C1 segment of cervical spinal cord (tissue), 14 donors: ENCODE data around the gene LCN9.
"Not testable (repeated sequence)": the region's sequence is repeated elsewhere in the genome, so short reads cannot be mapped to it uniquely, and the experiment has no call there.

ENCODE experiments used
- DNase-seq, 14 donors: peaks; one replicate each; lab custom pipeline; 2025; lab: John Stamatoyannopoulos, UW

LCN9 gene

GRCh38 chr9:135671591-135672041, 8.5 kb downstream of the LCN9 start:
- DNase-seq = no peak

- not testable (repeated sequence) for DNase-seq
Measured at GRCh38 chr9:135672786-135673185, 9.7 kb downstream of the LCN9 start.

- DNase-seq = no peak
Measured at GRCh38 chr9:135673941-135674340, 10.8 kb downstream of the LCN9 start.

DNA sequence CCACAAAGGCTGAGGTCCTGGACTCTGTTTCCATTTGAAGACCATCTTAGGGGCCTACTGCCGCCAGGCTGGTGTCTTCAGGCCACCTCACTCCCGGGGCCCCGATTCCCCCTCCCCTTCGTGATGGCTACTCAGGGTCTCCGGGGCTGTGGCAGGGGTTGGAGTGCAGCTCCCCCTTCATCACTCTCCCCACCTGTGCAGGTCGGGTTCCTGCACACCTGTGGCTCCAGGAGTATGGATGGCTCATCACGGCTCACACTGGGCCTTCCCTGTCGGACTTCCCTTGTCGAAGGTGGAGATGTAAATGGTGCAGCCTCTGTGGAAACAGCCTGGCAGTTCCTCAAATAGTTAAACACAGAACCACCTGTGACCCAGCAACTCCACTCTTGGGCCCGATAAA, 11.9 kb downstream of the LCN9 start:
- DNase-seq = no peak

- no peak for DNase-seq
Measured at GRCh38 chr9:135676891-135677290, 13.8 kb downstream of the LCN9 start.

GRCh38 chr9:135677641-135678168, 14.6 kb downstream of the LCN9 start:
- DNase-seq = no peak

DNA sequence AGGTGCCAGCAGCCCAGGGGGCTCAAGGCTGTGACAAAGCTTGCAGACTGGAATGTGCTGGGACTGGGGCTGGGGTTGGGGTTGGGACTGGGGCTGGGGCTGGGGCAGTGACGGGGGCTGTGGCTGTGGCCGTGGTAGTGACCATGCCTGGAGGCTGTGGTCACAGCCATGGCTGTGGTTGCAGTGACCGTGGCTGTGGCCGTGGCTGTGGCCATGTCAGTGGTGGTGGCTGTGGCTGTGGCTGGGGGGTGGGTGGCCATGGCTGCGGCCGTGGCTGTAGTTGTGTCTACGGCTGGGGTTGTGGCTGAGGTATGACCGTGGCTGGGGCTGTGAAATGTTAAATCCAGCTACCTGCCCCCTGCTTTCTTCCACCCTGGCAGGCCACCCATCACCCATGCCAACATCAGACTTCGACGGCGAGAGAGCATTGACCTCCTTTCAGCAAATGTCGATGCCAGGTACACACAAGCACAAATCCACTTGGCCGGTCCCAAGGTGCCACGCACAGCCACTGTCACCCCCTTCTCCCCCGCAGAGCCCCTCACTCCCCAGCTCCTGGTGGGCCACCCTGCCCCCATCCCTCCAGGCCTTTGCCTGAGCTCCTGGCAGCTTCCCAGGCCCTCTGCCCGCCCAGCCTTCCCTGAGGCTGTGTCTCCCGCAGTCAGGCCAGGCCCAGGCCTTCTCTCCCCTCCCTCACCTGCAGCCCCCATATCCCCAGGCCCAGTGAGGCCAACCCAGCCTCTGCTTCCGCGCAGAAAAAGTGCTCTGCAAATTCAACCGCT, 15.3 kb downstream of the LCN9 start:
- DNase-seq = no peak

DNA sequence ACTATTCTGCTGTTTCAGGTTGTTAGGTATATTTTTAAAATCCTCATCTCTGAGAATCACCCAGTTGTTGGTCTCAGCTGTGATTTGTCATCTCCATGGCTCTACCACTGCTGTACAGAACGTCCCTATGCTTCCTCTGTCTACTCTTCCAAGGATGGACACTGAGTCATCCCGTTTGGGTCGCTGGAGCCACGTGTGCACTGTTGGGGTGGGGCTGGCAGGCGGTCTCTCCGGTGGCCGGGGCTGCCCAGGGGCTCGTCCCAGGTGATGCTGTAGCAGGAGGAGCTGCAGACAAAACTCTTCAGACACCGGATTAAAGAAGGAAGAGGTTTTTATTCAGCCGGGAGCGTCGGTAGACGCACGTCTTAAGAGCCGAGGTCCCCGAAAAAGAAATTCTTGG, 16.9 kb downstream of the LCN9 start:
- DNase-seq = no peak

- DNase-seq = no peak
Measured at GRCh38 chr9:135681161-135681560, 18.1 kb downstream of the LCN9 start.

- no peak for DNase-seq
Measured at GRCh38 chr9:135683401-135684034, 20.4 kb downstream of the LCN9 start.

DNA sequence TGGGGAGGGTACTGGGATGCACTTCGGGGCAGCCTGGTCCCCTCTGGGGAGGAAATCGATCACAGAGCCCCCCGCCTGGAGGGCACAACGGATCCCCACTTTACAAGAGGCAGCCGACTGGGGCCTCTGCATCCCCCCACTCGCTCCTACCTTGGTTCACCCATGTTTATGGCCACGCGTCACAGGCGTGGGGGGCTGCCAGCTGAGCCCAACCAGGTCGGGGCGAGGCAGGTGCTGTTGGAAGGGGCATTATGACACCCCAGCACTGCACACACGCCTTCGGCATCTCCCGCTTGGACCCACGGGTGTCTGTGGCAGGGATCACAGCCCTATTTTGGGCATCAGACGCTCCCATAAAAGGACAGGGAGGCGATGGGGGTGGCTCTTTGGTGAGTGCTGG, 21.6 kb downstream of the LCN9 start:
- no peak for DNase-seq

- DNase-seq = no peak
Measured at GRCh38 chr9:135687216-135687615, 24.1 kb downstream of the LCN9 start.

GRCh38 chr9:135689011-135689410, 25.9 kb downstream of the LCN9 start:
- DNase-seq = no peak

GRCh38 chr9:135690836-135691570, 27.9 kb downstream of the LCN9 start:
- DNase-seq = no peak

DNA sequence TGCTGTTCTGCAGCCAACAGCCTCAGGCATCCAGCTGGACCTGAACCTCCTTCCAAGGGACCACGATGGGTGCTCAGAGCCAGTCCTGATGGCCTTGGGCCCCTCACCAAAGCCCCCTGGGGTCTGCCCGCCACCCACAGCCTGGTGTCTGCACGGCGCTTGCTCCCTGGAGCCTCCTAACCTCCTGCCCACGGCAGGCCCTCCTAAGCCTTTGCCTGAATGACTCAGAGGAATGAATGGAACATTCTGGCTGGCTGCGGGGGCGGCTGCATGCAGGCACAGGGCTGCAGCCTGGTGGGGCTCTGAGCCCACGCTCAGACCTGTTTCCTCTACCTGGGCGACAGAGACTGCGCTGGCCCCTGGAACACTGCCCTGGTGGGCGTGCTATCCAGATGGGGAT, 29.3 kb downstream of the LCN9 start:
- no peak for DNase-seq

- no peak for DNase-seq
Measured at GRCh38 chr9:135693265-135693664, 30.2 kb downstream of the LCN9 start.

DNA sequence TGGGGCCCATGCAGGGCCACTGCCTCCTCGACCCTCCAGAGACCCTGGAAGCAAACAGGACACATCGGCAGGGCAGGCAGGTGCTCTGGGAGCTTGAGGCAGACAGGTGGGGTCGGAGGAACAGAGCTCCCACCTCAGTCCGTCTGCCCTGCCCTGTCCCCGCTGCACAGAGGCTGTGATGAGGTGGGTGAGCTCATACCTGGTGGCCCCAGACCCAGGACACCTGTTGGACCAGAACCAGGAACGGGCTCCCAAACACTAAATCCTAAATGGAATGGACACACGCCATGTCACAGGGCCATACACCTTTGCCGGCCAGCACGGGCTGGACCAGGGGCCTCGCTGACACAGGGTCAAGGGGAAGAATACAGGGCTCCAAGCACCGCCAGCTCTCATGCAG, 30.7 kb downstream of the LCN9 start:
- DNase-seq = no peak

DNA sequence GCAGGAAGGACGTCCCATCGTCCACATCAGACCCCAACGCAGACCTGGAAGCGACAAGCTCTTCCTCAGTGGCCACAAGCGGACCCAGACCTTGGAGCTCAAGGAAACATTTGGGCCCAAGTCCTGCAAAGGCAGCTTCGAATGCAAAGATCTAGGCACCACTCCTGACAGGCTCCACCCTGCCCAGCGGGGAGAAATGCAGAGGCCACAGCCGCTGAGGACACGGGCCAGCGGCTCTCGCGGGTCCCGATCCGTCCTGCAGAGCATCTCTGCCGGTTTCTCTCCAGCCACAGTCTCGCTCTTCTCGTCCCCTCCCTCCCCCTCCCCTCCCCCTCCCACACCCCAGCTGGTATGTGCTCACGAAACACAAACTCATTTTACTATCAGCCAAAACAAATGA, 31.3 kb downstream of the LCN9 start:
- no peak for DNase-seq

DNA sequence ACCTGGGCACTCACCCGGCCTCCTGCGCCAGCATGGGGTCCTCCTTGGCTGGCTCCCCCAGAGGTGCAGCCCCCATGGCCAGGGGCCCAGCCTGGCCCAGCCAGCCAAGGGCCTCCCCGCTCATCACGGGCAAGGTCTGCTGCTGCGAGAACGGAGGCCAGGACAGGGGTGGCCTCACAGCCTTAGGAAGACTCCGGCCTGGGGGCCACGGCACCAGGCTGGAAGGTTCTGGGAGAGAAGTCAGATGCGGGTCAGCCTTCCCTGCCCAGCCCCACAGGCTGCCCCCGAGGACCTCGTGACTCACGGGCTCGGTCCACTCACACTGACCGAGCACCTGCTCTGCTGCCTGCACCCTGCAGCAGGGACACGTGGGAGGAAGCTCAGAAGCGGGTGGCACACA, 31.9 kb downstream of the LCN9 start:
- DNase-seq = no peak

DNA sequence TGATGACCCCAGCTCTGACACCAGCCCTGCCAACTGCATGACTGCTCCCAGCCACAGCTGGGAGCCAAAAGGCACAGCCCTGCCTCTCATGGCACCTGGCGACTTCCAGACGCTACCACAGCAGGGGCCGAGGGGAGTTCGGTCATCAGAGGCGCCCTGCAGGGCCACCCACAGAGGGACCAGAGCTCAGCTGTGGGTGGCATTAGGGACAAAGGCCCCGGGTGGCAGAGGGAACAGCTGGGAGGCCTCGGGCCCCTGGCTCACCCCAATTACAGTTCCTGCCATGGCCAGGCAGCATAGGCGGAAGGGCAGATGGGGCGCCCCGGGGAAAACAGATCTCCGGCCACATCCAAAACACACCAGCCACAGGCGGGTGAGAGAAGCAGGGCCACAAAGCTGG, 32.5 kb downstream of the LCN9 start:
- no peak for DNase-seq

DNA sequence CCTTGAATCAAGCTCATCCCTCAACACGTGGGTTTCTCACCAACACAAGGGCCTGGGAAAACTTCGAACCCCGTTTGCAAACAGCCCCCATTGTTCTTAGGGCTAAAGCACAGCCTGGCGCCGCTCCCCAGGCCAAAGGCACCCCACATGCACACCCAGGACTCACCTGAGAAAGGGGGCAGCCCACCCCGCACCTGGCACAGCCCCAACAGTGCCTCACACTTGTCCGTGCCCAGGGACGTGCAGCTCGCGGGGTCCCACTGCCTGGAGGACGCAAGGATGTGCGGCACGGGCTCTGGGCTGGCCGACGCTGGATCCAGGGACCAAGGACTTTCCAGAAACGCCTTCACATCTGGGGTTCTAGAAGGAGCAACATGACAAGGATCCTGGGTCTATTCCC, 33.3 kb downstream of the LCN9 start:
- DNase-seq = no peak

- no peak for DNase-seq
Measured at GRCh38 chr9:135697226-135697625, 34.1 kb downstream of the LCN9 start.
